Stomach (tissue), 4 donors: ENCODE data around the gene NAGS.
"Not testable (repeated sequence)": the region's sequence is repeated elsewhere in the genome, so short reads cannot be mapped to it uniquely, and the experiment has no call there.

Experiments used
- CTCF ChIP-seq, 7 experiments: fragments of 450-650 bp in 4 of 7; fragments of 200-600 bp in 3 of 7; sonication (generic) in 3 of 7; IDR thresholded peaks; one replicate each; pipeline ENCODE4 v1.5.1; 2016 to 2019; ENCODE audit warnings: antibody characterized with exemption in 7 of 7, control low read depth in 2 of 7, mild to moderate bottlenecking in 1 of 7
- EP300 ChIP-seq: sonication (generic); formaldehyde crosslinking; IDR thresholded peaks from one replicate; pipeline ENCODE4 v1.6.1; 2017; ENCODE audit warnings: antibody characterized with exemption
- POLR2A ChIP-seq, 4 donors: fragments of 450-650 bp; IDR thresholded peaks; one replicate each; pipeline ENCODE4 v1.6.1; 2016; ENCODE audit warnings: antibody characterized with exemption in 4 of 4, control low read depth in 2 of 4, mild to moderate bottlenecking in 1 of 4, moderate library complexity in 1 of 4

- not testable (repeated sequence) for TF ChIP-seq CTCF (IDR thresholded peaks at IDR 0.05); POLR2A (IDR thresholded peaks at IDR 0.05); EP300
These were observed 7.2 kb upstream of the NAGS start for GRCh38 chr17:43997180-43997579.
